ENCODE data around the gene CEACAM5. TPM values are rescaled to one million over a fixed set of nuclear protein-coding genes. Genes with fewer than 3 reads are reported as not detected.

CEACAM5 gene
- total and polyA plus RNA-seq, 2 experiments from 2014 or later = 1.5 to 2.7 TPM

- no peak for DNase-seq (ENCODE audit: low spot score)
- Histone ChIP-seq H4K20me1 (ENCODE audit: insufficient read depth, poor library complexity, severe bottlenecking) (no peaks in the 10 kb centered on the region), H3K36me3 (replicated peaks; ENCODE audit: insufficient read depth, low read depth) (no peaks in the 10 kb centered on the region), H3K4me2 (no peak overlapping the region), H3K4me1 (ENCODE audit: insufficient read depth) (no peaks in the 10 kb centered on the region), H3K27me3 (no peaks in the 10 kb centered on the region), H2AFZ (no peak overlapping the region), H3K79me2 (no peaks in the 10 kb centered on the region), H3K9me3 (ENCODE audit: low read depth) (no peaks in the 10 kb centered on the region), H3K27ac (no peak overlapping the region), H3K9me2 (replicated peaks; ENCODE audit: insufficient read depth) (no peaks in the 10 kb centered on the region), H3K4me3 (no peak overlapping the region)
- no peak for TF ChIP-seq CTCF (IDR thresholded peaks at IDR 0.05; ENCODE audit: poor library complexity)
- TF ChIP-seq EZH2phosphoT487 (IDR thresholded peaks at IDR 0.05; ENCODE audit: low read depth, severe bottlenecking, unreplicated experiment) = no peak
- TF ChIP-seq EZH2 (IDR thresholded peaks at IDR 0.05; ENCODE audit: borderline replicate concordance) = no peak
- 57% methylated on average over 20 of the region's 20 CpGs for WGBS (ENCODE audit: low lambda C conversion rate, missing lambda C conversion rate)
These were observed 17.0 kb upstream of the CEACAM5 start for GRCh38 chr19:41691268-41691970.

- H3K27ac ChIP-seq = no peak overlapping the region
- H3K36me3 ChIP-seq (replicated peaks; ENCODE audit: insufficient read depth, low read depth) = no peaks in the 10 kb centered on the region
- DNase-seq (ENCODE audit: low spot score) = no peak
- H3K4me2 ChIP-seq = no peak overlapping the region
- no peaks in the 10 kb centered on the region for H3K4me1 ChIP-seq (ENCODE audit: insufficient read depth)
- no peaks in the 10 kb centered on the region for H4K20me1 ChIP-seq (ENCODE audit: insufficient read depth, poor library complexity, severe bottlenecking)
- H3K79me2 ChIP-seq = no peaks in the 10 kb centered on the region
- H3K4me3 ChIP-seq = no peak overlapping the region
- H3K27me3 ChIP-seq = no peaks in the 10 kb centered on the region
- 58% methylated on average over 1 of the region's 1 CpG for whole genome bisulfite sequencing (ENCODE audit: low lambda C conversion rate, missing lambda C conversion rate)
- H2AFZ ChIP-seq = no peak overlapping the region
- H3K9me2 ChIP-seq (replicated peaks; ENCODE audit: insufficient read depth) = no peaks in the 10 kb centered on the region
- no peaks in the 10 kb centered on the region for H3K9me3 ChIP-seq (ENCODE audit: low read depth)
- TF ChIP-seq EZH2 (IDR thresholded peaks at IDR 0.05; ENCODE audit: borderline replicate concordance) (no peak), CTCF (IDR thresholded peaks at IDR 0.05; ENCODE audit: poor library complexity) (no peak), EZH2phosphoT487 (IDR thresholded peaks at IDR 0.05; ENCODE audit: low read depth, severe bottlenecking, unreplicated experiment) (no peak)
These were observed 14.2 kb upstream of the CEACAM5 start for GRCh38 chr19:41694196-41694595.

- H3K4me2 ChIP-seq = no peak overlapping the region
- WGBS (ENCODE audit: low lambda C conversion rate, missing lambda C conversion rate) = 67% methylated on average over 8 of the region's 8 CpGs
- no peak for DNase-seq (ENCODE audit: low spot score)
- H3K27me3 ChIP-seq = no peaks in the 10 kb centered on the region
- H3K79me2 ChIP-seq = no peaks in the 10 kb centered on the region
- H3K4me1 ChIP-seq (ENCODE audit: insufficient read depth) = no peaks in the 10 kb centered on the region
- no peak overlapping the region for H3K27ac ChIP-seq
- no peaks in the 10 kb centered on the region for H3K9me2 ChIP-seq (replicated peaks; ENCODE audit: insufficient read depth)
- no peaks in the 10 kb centered on the region for H4K20me1 ChIP-seq (ENCODE audit: insufficient read depth, poor library complexity, severe bottlenecking)
- TF ChIP-seq CTCF (IDR thresholded peaks at IDR 0.05; ENCODE audit: poor library complexity) (no peak), EZH2 (IDR thresholded peaks at IDR 0.05; ENCODE audit: borderline replicate concordance) (no peak), EZH2phosphoT487 (IDR thresholded peaks at IDR 0.05; ENCODE audit: low read depth, severe bottlenecking, unreplicated experiment) (no peak)
- H3K36me3 ChIP-seq (replicated peaks; ENCODE audit: insufficient read depth, low read depth) = no peaks in the 10 kb centered on the region
- no peaks in the 10 kb centered on the region for H3K9me3 ChIP-seq (ENCODE audit: low read depth)
- H2AFZ ChIP-seq = no peak overlapping the region
- H3K4me3 ChIP-seq = no peak overlapping the region
These were observed 13.4 kb upstream of the CEACAM5 start for GRCh38 chr19:41694831-41695635.

Measured in hepatocyte (in vitro differentiated cells).